ENCODE measurements around the gene IL13RA1.
"Not testable (repeated sequence)": the region's sequence is repeated elsewhere in the genome, so short reads cannot be mapped to it uniquely, and the experiment has no call there.

IL13RA1 gene
- 0 to 1.7 reads per million in 2 donors for total RNA-seq

- no peak for DNase-seq
Measured at GRCh38 chrX:118726887-118727685, at the start of gene IL13RA1. Gene IL13RA1 (plus strand): TSS chrX:118727606. CDS start chrX:118727639, 33 bp downstream.

GRCh38 chrX:118679290-118679689, 48.1 kb upstream of the IL13RA1 start:
- no peak for DNase-seq

- DNase-seq: no peak
Measured at GRCh38 chrX:118682258-118683014, 45.0 kb upstream of the IL13RA1 start.

GRCh38 chrX:118685393-118685792, 42.0 kb upstream of the IL13RA1 start:
- no peak for DNase-seq

DNA sequence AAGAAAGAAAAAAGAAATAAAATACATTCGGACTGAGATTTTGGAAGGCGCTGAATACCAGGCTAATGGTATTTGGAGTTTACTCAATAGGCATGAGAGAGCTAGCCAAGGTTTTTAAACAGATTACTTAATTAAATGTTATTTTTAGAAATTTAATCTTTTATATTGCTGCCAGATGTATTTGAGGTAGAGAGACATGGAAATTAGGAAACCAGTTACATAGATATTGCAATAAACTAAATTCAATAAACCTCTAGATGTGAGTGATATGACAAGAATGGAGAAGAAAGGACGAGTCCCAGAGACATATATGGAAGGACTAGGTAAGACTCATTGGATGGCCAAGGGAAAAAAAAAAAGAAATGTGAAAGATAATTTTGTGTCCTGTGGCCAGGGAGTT, 38.5 kb upstream of the IL13RA1 start:
- no peak for DNase-seq

GRCh38 chrX:118693843-118694242, 33.6 kb upstream of the IL13RA1 start:
- no peak for DNase-seq

- DNase-seq: no peak
Measured at GRCh38 chrX:118694638-118695037, 32.8 kb upstream of the IL13RA1 start.

DNA sequence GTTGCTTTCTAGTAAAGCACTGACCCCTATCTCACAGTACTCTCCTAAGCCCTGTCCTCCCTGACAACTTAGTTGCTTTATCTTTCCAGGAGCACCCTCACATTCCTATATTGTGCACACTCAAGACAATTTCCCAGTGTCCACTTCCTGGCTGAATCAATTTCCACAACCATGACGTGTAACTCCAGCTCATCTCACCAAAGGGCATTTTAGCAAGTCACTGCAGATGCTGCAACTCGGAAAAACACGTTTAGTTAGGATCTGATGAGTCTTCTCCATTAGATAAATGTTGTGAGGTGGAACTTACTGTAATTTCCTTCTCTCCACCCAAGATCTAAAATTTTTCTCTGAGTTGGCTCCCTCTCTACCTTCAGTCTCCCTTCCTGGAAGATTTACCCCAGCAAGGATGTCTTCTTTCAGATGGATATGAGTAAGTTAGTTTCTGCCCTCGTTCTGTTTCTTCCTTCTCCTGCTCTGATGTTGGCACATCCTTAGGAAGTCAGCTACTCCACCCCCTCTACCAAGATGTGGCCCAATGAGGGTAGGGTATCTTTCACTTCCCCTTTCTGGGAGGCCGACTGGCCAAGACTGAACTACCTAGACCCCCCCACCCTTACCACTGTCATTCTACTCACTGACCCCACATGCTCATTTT, 28.8 kb upstream of the IL13RA1 start:
- no peak for DNase-seq

GRCh38 chrX:118702741-118703140, 24.7 kb upstream of the IL13RA1 start:
- DNase-seq: no peak

- no peak for DNase-seq
Measured at GRCh38 chrX:118706681-118707080, 20.7 kb upstream of the IL13RA1 start.

DNA sequence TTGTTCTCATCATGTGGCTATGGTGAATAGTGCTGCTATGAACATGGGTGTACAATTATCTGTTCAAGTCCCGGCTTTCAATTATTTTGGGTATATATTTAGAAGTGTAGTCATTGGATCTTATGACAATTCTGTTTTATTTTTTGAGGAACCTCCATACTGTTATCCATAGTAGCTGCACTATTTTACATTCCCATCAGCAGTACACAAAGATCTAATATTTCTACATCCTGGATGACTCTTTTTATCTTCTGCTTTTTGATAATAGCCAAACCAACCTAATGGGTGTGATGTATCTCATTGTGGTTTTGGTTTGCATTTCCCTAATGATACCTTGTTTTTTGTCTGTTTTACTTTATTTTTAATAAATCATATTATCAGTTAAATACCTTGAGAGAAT, 12.9 kb upstream of the IL13RA1 start:
- no peak for DNase-seq

GRCh38 chrX:118715917-118716316, 11.5 kb upstream of the IL13RA1 start:
- DNase-seq: not testable (repeated sequence)

- not testable (repeated sequence) for DNase-seq
Measured at GRCh38 chrX:118716833-118717232, 10.6 kb upstream of the IL13RA1 start.

DNA sequence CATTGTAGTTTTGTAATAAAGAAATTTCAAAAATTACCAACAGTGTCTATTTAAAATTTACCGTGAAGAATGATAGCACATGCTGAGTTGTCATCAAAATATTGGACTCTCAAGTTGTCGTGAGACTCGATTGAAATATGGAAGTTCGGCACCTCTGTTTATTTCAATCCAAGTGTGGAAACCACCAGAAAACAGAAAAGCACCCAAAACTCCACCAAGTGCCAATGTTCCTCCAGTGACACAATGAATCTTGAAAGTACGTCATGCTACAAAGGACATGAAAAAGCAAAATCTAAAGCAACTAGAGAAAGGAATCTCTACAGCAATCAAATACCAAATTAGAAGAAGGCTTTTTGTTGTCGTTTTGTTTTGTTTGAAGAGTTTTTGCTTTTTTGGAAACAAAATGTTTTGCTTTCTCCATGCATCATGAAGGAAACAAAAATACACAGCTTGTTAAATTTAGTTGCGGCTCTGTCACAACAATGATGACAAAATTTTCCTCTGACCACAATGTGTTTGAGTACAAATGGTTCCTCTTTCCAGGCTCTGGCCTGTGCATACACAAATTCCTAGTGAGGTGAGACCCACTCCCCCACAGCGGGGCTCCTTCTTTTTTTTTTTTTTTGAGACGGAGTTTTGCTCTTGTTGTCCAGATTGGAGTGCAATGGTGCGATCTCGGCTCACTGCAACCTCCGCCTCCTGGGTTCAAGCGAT, 9.6 kb upstream of the IL13RA1 start:
- DNase-seq: no peak

DNA sequence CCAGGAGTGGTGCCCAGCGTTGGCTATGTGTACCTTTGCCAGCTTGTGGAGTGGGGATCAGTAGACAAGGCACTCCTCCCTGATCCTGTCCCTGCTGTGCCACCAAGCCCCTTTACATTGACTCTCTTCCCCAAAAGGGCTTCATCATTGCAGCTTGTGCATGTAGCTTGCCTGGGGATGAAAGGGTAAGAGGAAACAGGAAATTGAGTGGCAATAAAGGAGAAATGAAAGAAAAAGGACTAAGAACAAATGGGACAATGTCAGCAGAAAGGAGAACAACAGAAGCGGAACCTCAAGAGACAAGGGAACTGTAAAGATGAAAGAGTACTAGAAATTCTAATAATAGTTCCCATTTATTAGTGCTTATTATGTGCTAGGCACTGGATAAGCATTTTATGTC, 8.7 kb upstream of the IL13RA1 start:
- no peak for DNase-seq

DNA sequence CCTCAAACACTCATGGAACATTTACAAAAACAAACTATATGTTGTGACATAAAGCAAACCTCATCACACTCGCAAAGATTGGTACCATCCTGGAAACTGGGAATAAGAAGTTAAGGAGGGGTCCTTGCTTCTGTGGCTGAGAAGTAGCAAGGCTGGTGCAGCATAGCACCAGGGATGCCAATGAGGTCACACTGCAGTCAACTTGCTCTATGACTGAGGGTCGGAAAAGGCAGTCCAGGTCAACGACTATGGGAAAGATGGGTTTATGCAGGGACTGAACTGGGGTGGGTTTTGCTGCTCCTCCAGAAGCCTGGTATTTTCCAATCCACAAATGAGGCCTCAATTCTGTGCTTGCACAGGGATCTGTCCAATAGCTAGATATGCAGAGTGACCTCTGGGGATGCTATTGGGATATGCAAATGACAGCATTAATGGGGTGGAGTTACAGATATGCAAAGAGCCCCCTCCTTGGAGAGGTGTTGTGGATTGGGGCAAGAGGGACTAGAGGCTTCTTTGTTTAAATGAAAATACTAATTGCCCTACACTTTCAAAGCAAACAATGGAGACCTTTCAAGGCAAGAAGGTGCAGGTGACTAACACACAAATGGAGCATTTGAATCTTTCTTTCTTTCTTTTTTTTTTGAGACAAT, 7.2 kb upstream of the IL13RA1 start:
- no peak for DNase-seq

- no peak for DNase-seq
Measured at GRCh38 chrX:118723376-118723775, 4.0 kb upstream of the IL13RA1 start.

- DNase-seq: no peak
Measured at GRCh38 chrX:118724365-118724764, 3.0 kb upstream of the IL13RA1 start.

DNA sequence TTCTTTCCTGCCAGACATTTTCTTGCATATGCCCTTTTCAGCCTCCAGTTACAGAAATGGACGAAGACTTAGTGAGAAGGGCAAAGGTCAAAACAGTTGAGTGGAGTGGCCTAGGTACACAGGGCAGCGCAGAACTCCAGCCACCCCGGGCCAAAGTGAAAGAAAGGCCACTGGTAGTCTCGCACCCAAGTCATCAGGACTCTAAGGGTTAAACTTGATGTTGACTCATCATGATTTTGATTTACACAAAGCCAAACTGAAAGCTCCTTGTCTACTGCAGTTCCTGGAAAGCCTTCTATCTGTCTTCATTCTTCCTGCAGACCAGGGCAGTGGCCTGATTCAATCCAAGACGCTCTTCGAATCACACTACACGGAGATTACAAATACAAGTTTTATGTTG, 2.6 kb upstream of the IL13RA1 start:
- DNase-seq: no peak

DNA sequence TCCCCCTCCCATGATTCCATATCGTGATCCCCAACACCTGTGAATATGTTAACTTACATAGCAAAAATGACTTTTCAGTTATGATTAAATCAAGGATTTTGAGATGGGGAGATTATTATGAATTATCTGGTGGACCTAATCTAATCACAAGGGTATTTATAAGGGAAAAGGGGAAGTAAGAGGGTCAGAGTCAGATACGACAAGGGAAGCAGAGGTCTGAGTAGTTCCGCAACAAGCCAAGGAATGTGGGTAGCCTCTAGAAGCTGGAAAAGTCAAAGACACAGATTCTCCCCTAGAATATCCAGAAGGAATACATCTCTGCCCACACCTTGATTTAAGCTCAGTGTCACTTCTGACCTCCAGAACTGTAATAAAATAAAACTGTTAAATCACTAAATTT, 1.0 kb upstream of the IL13RA1 start:
- DNase-seq: no peak

DNA sequence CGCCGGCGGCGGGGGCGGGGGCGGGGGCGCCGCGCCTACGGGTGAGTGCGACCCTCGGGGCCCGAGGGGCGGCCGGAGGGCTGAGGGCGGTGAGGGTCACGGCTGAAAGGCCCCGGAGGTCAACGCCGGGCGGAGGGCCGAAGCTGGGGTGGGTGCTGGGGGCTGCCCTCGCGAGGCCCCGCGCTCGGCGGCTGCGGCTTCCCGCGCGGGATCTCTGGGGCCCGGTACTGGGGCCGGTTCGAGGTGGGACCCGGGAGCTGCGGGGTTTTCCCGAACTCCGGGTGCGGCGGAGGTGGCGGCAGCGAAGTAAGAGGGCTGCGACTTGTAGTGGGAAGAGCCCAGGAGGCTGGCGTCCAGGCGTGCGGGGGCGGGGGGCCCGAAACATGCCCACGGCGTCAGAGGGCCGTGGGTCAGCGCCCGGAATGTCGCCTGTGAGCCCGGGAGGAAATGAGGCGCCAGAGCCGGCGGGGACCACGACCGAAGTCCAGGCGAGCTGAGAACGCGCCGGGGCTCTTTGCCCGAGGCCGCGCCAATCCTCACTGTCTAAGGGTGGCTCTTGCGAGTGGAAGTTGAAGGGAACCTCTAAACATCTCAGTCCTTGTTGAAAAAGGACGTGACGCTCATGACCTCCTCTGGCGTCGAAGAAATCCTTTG, 407 bp downstream of the IL13RA1 start:
- no peak for DNase-seq
